ENCODE data around the gene FUNDC2. TPM values are rescaled to one million over a fixed set of nuclear protein-coding genes. Genes with fewer than 3 reads are reported as not detected.
A peak's percentile ranks its signal among the peaks of the same experiment; 100 is the strongest.

FUNDC2 gene
- total and polyA plus RNA-seq, 11 donors, result 147 to 445 (median 284) TPM

- ATAC-seq, result peak in 2 of 4 donors; percentile 36 to 50
- TF ChIP-seq POLR2A (IDR thresholded peaks at IDR 0.05) (no peak), CTCF (IDR thresholded peaks at IDR 0.05) (peak; percentile 16 to 53 (median 39))
- DNase-seq, result no peak
- no peak overlapping the region for H3K4me3 ChIP-seq
- H3K27me3 ChIP-seq, result no peaks in the 10 kb centered on the region
- 73 to 86% (median 82%) methylated on average over 24 of the region's 24 CpGs for WGBS, 4 donors
- H3K27ac ChIP-seq, result no peak overlapping the region
- no peaks in the 10 kb centered on the region for H3K4me1 ChIP-seq
- intact Hi-C loops (cut with DNase I), result no loop called here
- H3K36me3 ChIP-seq, result peaks cover 0 to 60% (median 17%) of the 10 kb centered on the region in 9 donors
- H3K9me3 ChIP-seq, result no peaks in the 10 kb centered on the region
Observed at GRCh38 chrX:155086202-155086840, 59.7 kb downstream of the FUNDC2 start.

- Histone ChIP-seq H3K36me3 (peaks cover 0 to 63% (median 17%) of the 10 kb centered on the region in 9 donors), H3K27me3 (no peaks in the 10 kb centered on the region), H3K9me3 (no peaks in the 10 kb centered on the region), H3K27ac (no peak overlapping the region), H3K4me1 (no peaks in the 10 kb centered on the region), H3K4me3 (no peak overlapping the region)
- WGBS, 4 donors, result 89 to 97% (median 94%) methylated on average over 26 of the region's 26 CpGs
- intact Hi-C loops (cut with DNase I), result no loop called here
- ATAC-seq (no peak), DNase-seq (peak in 1 of 5 donors; percentile 17)
- no peak for TF ChIP-seq CTCF (IDR thresholded peaks at IDR 0.05)
- TF ChIP-seq POLR2A (IDR thresholded peaks at IDR 0.05), result no peak
Observed at GRCh38 chrX:155086961-155087735, 60.5 kb downstream of the FUNDC2 start.

- H3K27ac ChIP-seq, result no peak overlapping the region
- H3K36me3 ChIP-seq, result peaks cover 0 to 66% (median 10%) of the 10 kb centered on the region in 9 donors
- no peaks in the 10 kb centered on the region for H3K27me3 ChIP-seq
- H3K4me1 ChIP-seq, result no peaks in the 10 kb centered on the region
- H3K9me3 ChIP-seq, result no peaks in the 10 kb centered on the region
- 30 to 45% (median 33%) methylated on average over 4 of the region's 4 CpGs for WGBS, 4 donors
- H3K4me3 ChIP-seq, result no peak overlapping the region
- DNase-seq (no peak), ATAC-seq (no peak)
- intact Hi-C loops (cut with DNase I), result loop anchor here in 6 of 10 donors (5.0 to 10.0 kb wide), 5 partner anchors 80 to 730 kb away; partner anchors contain the start of gene VBP1 (in 1 of the 6)
- TF ChIP-seq POLR2A (IDR thresholded peaks at IDR 0.05) (no peak), CTCF (IDR thresholded peaks at IDR 0.05) (peak; percentile 43 to 67 (median 54))
Observed at GRCh38 chrX:155094468-155095061, 67.9 kb downstream of the FUNDC2 start.

GRCh38 chrX:155105919-155106318 lies 79.3 kb downstream of the FUNDC2 start:
- Histone ChIP-seq H3K4me3 (no peak overlapping the region), H3K9me3 (no peaks in the 10 kb centered on the region), H3K4me1 (no peaks in the 10 kb centered on the region), H3K36me3 (peaks cover 0 to 13% (median 0%) of the 10 kb centered on the region in 9 donors), H3K27me3 (no peaks in the 10 kb centered on the region), H3K27ac (no peak overlapping the region)
- ATAC-seq, result no peak
- WGBS, 4 donors, result 73 to 97% (median 89%) methylated on average over 2 of the region's 2 CpGs
- DNase-seq, result no peak
- intact Hi-C loops (cut with DNase I), result no loop called here
- no peak for TF ChIP-seq POLR2A (IDR thresholded peaks at IDR 0.05)
- no peak for TF ChIP-seq CTCF (IDR thresholded peaks at IDR 0.05)
